Measurements from ENCODE around the gene STX18. TPM values are rescaled to one million over a fixed set of nuclear protein-coding genes. Genes with fewer than 3 reads are reported as not detected.

Gene STX18
- total RNA-seq, 1 donor: 32.2 TPM

DNA sequence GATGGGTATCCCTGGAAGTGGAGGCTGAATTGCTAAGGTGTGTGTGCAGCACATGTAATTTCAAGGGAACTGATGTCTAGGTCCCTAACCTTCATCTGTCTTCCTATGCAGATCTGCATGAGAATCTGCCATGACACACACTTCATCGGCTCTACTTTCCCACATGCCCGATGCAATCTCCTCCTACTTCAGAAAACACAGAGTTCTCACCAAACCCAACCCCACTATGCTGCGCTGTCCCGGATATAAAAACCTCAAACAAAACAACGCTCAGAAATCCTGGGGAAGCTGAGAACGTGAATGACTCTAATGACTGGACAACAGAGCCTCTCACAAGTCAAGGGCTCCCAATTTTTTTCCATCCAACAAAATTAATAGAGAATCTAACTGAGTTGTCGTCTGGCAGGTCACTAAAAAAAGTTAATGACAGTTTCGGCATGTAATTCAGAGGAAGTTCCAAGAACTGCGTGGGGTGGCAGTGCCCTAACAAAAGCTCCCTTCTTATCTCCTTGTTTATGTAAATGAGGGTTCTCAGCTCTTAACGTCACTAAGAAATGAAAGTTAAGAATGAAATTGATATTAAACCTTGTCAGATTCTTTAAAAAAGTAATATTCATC lies 39.0 kb downstream of the STX18 start:
- TF ChIP-seq, protein P1, sequence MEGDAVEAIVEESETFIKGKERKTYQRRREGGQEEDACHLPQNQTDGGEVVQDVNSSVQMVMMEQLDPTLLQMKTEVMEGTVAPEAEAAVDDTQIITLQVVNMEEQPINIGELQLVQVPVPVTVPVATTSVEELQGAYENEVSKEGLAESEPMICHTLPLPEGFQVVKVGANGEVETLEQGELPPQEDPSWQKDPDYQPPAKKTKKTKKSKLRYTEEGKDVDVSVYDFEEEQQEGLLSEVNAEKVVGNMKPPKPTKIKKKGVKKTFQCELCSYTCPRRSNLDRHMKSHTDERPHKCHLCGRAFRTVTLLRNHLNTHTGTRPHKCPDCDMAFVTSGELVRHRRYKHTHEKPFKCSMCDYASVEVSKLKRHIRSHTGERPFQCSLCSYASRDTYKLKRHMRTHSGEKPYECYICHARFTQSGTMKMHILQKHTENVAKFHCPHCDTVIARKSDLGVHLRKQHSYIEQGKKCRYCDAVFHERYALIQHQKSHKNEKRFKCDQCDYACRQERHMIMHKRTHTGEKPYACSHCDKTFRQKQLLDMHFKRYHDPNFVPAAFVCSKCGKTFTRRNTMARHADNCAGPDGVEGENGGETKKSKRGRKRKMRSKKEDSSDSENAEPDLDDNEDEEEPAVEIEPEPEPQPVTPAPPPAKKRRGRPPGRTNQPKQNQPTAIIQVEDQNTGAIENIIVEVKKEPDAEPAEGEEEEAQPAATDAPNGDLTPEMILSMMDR (IDR thresholded peaks at IDR 0.05; ENCODE audit: insufficient read depth, low read length): no peak
- DNase-seq (ENCODE audit: low read depth): no peak
- no peak overlapping the region for H3K4me3 ChIP-seq (ENCODE audit: low read depth, low read length)

DNA sequence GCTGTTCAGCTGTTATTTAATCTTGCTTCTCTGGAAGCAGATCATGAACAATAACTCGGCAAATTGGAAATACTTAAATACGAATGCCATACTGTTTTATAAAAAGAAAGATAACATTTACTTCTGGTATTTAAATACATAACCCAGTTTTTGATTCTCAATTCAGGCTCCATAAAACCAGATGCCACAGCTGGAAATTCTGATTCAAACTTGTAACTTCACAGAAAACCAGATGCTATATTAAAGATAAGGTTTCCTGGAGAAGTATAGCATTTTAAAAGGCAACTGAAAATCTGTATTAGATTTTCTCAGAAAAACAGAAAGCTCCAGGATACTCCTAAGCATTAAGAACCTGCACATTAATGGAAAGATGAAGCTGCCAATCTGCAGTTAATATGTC lies 40.2 kb downstream of the STX18 start:
- TF ChIP-seq, protein P1 (IDR thresholded peaks at IDR 0.05; ENCODE audit: insufficient read depth, low read length): no peak
- no peak for DNase-seq (ENCODE audit: low read depth)
- no peak overlapping the region for H3K4me3 ChIP-seq (ENCODE audit: low read depth, low read length)

DNA sequence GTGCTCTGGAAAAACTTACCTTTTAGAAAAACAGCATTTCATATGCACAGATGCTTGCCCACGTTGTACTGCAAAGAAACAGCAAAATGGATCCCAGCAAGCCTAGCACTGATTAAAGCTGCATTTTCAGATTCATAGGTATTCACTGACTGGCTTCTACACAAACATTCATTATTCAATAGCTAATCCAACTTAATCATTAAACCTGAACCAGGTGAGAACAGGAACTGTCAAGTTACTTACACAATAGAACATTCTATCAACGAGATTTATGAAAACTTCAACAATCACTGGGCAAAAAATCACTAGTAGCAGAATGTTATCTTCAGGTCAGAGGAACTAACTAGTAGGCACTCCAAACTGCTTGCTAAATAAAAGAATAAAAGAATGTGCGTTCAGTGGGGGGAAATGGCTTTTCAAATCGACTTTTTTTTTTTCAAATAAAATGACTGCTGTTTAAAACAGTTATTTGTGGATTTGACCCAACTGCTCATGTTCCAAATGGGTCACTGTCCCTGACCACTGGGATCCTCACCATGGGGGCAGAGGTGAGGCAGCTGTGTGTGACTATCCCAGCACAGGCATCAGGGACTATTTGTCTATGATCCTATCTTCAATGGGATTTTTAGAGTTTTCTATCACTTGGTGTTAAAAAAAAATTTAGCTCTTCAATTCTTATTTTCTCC lies 42.3 kb downstream of the STX18 start:
- DNase-seq (ENCODE audit: low read depth): no peak
- TF ChIP-seq, protein P1 (IDR thresholded peaks at IDR 0.05; ENCODE audit: insufficient read depth, low read length): no peak
- no peak overlapping the region for H3K4me3 ChIP-seq (ENCODE audit: low read depth, low read length)

DNA sequence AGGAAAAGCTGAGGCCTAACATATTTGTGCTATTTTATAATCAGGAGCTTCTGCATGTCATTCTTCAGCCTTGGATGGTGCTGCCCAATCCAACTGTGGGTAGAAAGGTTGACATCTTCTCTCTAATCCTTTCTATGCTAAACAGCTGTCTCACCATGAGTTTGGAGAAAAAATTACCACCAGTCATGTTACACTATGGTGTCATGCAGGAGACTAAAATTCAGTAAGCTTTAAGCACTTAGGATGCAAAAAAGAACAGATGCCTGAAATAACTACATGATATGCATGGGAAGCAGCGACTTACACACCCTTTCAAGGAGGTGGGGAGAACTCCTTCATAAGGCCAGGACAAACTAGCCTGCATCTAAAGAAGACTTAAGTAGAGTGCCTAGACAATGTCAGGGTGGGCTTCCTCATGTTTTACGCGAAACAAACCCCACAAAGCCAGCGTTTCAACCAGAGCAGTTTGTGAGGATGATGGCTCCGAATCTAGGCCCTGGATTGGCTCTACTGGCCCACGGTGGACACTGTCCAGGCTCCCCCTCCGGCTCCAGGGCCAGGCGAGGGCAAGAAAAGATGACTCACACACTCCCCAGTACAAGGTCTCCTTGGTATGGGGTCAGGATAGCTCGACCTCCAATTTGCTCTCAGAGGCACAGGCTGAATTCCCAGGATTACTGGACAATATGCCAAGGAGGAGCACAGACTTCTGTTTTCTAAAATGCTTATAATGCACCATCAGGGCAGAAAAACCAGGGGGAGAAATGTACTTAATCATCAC lies 45.1 kb downstream of the STX18 start:
- TF ChIP-seq, protein P1 (IDR thresholded peaks at IDR 0.05; ENCODE audit: insufficient read depth, low read length): no peak
- no peak overlapping the region for H3K4me3 ChIP-seq (ENCODE audit: low read depth, low read length)
- DNase-seq (ENCODE audit: low read depth): peak; percentile 32

DNA sequence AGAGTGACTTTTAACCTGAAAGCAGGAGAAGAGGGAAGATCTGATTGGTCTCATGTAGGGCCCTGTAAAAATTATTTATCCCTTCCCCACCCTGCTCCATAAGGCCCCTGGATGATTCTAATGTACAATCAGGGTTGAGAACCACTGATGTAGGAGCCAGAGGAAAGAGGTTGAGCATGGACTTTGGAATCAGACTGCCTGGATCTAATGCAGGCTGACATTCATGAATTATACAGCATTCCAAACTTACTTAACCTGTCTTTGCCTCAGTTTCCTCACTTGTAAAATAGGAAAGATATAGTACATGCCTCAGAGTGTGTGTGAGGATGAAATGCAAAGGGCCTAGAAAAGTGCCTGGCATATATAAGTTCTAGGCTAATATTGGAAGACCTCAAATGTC lies 47.0 kb downstream of the STX18 start:
- H3K4me3 ChIP-seq (ENCODE audit: low read depth, low read length): no peak overlapping the region
- no peak for DNase-seq (ENCODE audit: low read depth)
- TF ChIP-seq, protein P1 (IDR thresholded peaks at IDR 0.05; ENCODE audit: insufficient read depth, low read length): no peak

DNA sequence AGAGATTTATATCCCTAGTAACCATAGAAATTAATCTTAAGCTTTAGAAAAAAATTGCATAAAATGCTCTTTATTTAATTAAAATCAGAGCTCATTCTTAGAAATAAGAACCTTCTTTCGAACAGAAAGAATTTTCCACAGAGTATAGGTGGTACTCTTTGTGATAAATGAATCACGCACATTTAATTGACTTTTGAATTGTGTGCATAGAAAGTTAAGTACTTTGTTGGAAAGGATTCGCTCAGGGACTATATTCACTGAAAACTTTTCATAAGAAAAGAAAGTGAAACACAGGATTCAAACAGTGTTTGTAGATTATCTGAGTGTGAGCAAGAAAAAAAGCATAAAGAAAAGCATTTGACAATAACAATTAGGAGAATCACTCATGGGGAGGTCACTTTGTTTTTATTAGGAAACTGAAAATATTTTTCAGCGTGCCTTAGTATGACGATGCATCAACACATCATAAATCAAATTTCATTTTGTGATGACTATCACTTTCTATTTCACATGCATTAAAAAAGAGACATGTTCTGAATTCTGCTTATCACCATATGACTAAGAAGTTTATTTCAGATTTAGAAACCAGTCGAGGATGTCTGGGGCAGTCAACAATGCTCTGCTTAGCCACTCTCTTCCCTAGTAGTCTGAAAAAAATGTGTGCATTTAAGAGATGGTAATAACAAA lies 49.5 kb downstream of the STX18 start:
- H3K4me3 ChIP-seq (ENCODE audit: low read depth, low read length): peak overlapping the region; percentile 23
- DNase-seq (ENCODE audit: low read depth): peak; percentile 58
- TF ChIP-seq, protein P1 (IDR thresholded peaks at IDR 0.05; ENCODE audit: insufficient read depth, low read length): no peak
